GM18867 (cell line): ENCODE data around the gene CCDC40.
"Not testable (repeated sequence)": the region's sequence is repeated elsewhere in the genome, so short reads cannot be mapped to it uniquely, and the experiment has no call there.

ENCODE experiments used
- ATAC-seq: cut with Tn5 transposase; IDR thresholded peaks from one replicate; pipeline ENCODE4 v1.9.1; 2021; ENCODE audit warnings: mild to moderate bottlenecking, moderate library complexity; ENCODE audit not compliant: unreplicated experiment

Gene CCDC40

GRCh38 chr17:80072410-80072809 is 36.0 kb downstream of the CCDC40 start:
- no peak for ATAC-seq

- ATAC-seq, result no peak
These were observed 43.6 kb downstream of the CCDC40 start for GRCh38 chr17:80080081-80080480.

GRCh38 chr17:80081596-80081995 is 45.2 kb downstream of the CCDC40 start:
- no peak for ATAC-seq

- ATAC-seq, result no peak
These were observed 46.1 kb downstream of the CCDC40 start for GRCh38 chr17:80082403-80083135.

- no peak for ATAC-seq
These were observed 46.8 kb downstream of the CCDC40 start for GRCh38 chr17:80083136-80083661.

GRCh38 chr17:80084773-80085172 is 48.3 kb downstream of the CCDC40 start:
- no peak for ATAC-seq

GRCh38 chr17:80086081-80086480 is 49.6 kb downstream of the CCDC40 start:
- no peak for ATAC-seq

- ATAC-seq, result no peak
These were observed 50.2 kb downstream of the CCDC40 start for GRCh38 chr17:80086616-80087015.

GRCh38 chr17:80087346-80088265 is 51.2 kb downstream of the CCDC40 start:
- ATAC-seq, result no peak

GRCh38 chr17:80089762-80090161 is 53.3 kb downstream of the CCDC40 start:
- ATAC-seq, result no peak

- ATAC-seq, result not testable (repeated sequence)
These were observed 53.7 kb downstream of the CCDC40 start for GRCh38 chr17:80090164-80090563.

- no peak for ATAC-seq
These were observed 54.9 kb downstream of the CCDC40 start for GRCh38 chr17:80091376-80091775.

- ATAC-seq, result no peak
These were observed 56.5 kb downstream of the CCDC40 start for GRCh38 chr17:80092959-80093358.

- ATAC-seq, result no peak
These were observed 58.8 kb downstream of the CCDC40 start for GRCh38 chr17:80095038-80095843.

- ATAC-seq, result no peak
These were observed 59.5 kb downstream of the CCDC40 start for GRCh38 chr17:80095844-80096475.

GRCh38 chr17:80096561-80097021 is 60.1 kb downstream of the CCDC40 start:
- ATAC-seq, result no peak

GRCh38 chr17:80097127-80097621 is 60.7 kb downstream of the CCDC40 start:
- no peak for ATAC-seq

- no peak for ATAC-seq
These were observed 61.6 kb downstream of the CCDC40 start for GRCh38 chr17:80097844-80098691.
